ENCODE measurements around the gene NECTIN1.

The NECTIN1 gene

GRCh38 chr11:119724956-119725355 is 4.0 kb downstream of the NECTIN1 start:
- H3K79me2 ChIP-seq (ENCODE audit: control insufficient read depth, low read length): no peaks in the 10 kb centered on the region
- no peaks in the 10 kb centered on the region for H3K9me3 ChIP-seq (ENCODE audit: control insufficient read depth, insufficient read depth, low read length)
- H3K4me3 ChIP-seq (ENCODE audit: low read length): no peak overlapping the region
- H3F3A ChIP-seq (ENCODE audit: control insufficient read depth, insufficient read depth): no peaks in the 10 kb centered on the region
- no peaks in the 10 kb centered on the region for H3K9me2 ChIP-seq (replicated peaks; ENCODE audit: control insufficient read depth, low read length)
- peaks cover 50% of the 10 kb centered on the region for H3K4me1 ChIP-seq (ENCODE audit: control insufficient read depth, low read length)
- peaks cover 56% of the 10 kb centered on the region for H3K27me3 ChIP-seq (ENCODE audit: control insufficient read depth, low read length)
- H3K27ac ChIP-seq (ENCODE audit: low read depth, low read length): no peak overlapping the region
- no peaks in the 10 kb centered on the region for H3K36me3 ChIP-seq (ENCODE audit: control insufficient read depth, low read length)
- H3K4me2 ChIP-seq (ENCODE audit: low read length): no peak overlapping the region
- H4K20me1 ChIP-seq (ENCODE audit: control insufficient read depth, insufficient read depth, low read depth, low read length): peaks cover 15% of the 10 kb centered on the region; the same call in 1 of the 2 replicates
- TF ChIP-seq EZH2phosphoT487 (IDR thresholded peaks at IDR 0.05; ENCODE audit: borderline replicate concordance, low read length) (no peak), CTCF (IDR thresholded peaks at IDR 0.05; ENCODE audit: low read depth, low read length, poor library complexity, severe bottlenecking) (no peak)

GRCh38 chr11:119723952-119724325 is 5.1 kb downstream of the NECTIN1 start:
- no peak overlapping the region for H3K4me3 ChIP-seq (ENCODE audit: low read length)
- H3K79me2 ChIP-seq (ENCODE audit: control insufficient read depth, low read length): no peaks in the 10 kb centered on the region
- H3K36me3 ChIP-seq (ENCODE audit: control insufficient read depth, low read length): no peaks in the 10 kb centered on the region
- H3K9me2 ChIP-seq (replicated peaks; ENCODE audit: control insufficient read depth, low read length): no peaks in the 10 kb centered on the region
- peaks cover 44% of the 10 kb centered on the region for H3K4me1 ChIP-seq (ENCODE audit: control insufficient read depth, low read length)
- TF ChIP-seq CTCF (IDR thresholded peaks at IDR 0.05; ENCODE audit: low read depth, low read length, poor library complexity, severe bottlenecking) (no peak), EZH2phosphoT487 (IDR thresholded peaks at IDR 0.05; ENCODE audit: borderline replicate concordance, low read length) (no peak)
- H3K27ac ChIP-seq (ENCODE audit: low read depth, low read length): no peak overlapping the region
- peaks cover 15% of the 10 kb centered on the region; the same call in 1 of the 2 replicates for H4K20me1 ChIP-seq (ENCODE audit: control insufficient read depth, insufficient read depth, low read depth, low read length)
- peaks cover 50% of the 10 kb centered on the region for H3K27me3 ChIP-seq (ENCODE audit: control insufficient read depth, low read length)
- H3K9me3 ChIP-seq (ENCODE audit: control insufficient read depth, insufficient read depth, low read length): no peaks in the 10 kb centered on the region
- no peak overlapping the region for H3K4me2 ChIP-seq (ENCODE audit: low read length)
- H3F3A ChIP-seq (ENCODE audit: control insufficient read depth, insufficient read depth): no peaks in the 10 kb centered on the region

GRCh38 chr11:119723243-119723951 is 5.6 kb downstream of the NECTIN1 start:
- Histone ChIP-seq H3K4me2 (ENCODE audit: low read length) (no peak overlapping the region), H3K4me3 (ENCODE audit: low read length) (no peak overlapping the region), H3K9me2 (replicated peaks; ENCODE audit: control insufficient read depth, low read length) (no peaks in the 10 kb centered on the region), H3K4me1 (ENCODE audit: control insufficient read depth, low read length) (peaks cover 44% of the 10 kb centered on the region), H3K36me3 (ENCODE audit: control insufficient read depth, low read length) (no peaks in the 10 kb centered on the region), H3K27me3 (ENCODE audit: control insufficient read depth, low read length) (peaks cover 50% of the 10 kb centered on the region), H3K27ac (ENCODE audit: low read depth, low read length) (no peak overlapping the region), H4K20me1 (ENCODE audit: control insufficient read depth, insufficient read depth, low read depth, low read length) (peaks cover 15% of the 10 kb centered on the region; the same call in 1 of the 2 replicates), H3K9me3 (ENCODE audit: control insufficient read depth, insufficient read depth, low read length) (no peaks in the 10 kb centered on the region), H3K79me2 (ENCODE audit: control insufficient read depth, low read length) (no peaks in the 10 kb centered on the region), H3F3A (ENCODE audit: control insufficient read depth, insufficient read depth) (no peaks in the 10 kb centered on the region)
- no peak for TF ChIP-seq CTCF (IDR thresholded peaks at IDR 0.05; ENCODE audit: low read depth, low read length, poor library complexity, severe bottlenecking)
- no peak for TF ChIP-seq EZH2phosphoT487 (IDR thresholded peaks at IDR 0.05; ENCODE audit: borderline replicate concordance, low read length)

All from DOHH2 (cell line).